CD4-positive, alpha-beta T cell treated with Interleukin-1 beta for 1 hour (primary cell): ENCODE results near the gene CPOX.

Source experiments
- DNase-seq, 2 donors: peaks; one replicate each; pipeline ENCODE4 v3.0.0-alpha.2; 2020 to 2022

Gene CPOX

DNA sequence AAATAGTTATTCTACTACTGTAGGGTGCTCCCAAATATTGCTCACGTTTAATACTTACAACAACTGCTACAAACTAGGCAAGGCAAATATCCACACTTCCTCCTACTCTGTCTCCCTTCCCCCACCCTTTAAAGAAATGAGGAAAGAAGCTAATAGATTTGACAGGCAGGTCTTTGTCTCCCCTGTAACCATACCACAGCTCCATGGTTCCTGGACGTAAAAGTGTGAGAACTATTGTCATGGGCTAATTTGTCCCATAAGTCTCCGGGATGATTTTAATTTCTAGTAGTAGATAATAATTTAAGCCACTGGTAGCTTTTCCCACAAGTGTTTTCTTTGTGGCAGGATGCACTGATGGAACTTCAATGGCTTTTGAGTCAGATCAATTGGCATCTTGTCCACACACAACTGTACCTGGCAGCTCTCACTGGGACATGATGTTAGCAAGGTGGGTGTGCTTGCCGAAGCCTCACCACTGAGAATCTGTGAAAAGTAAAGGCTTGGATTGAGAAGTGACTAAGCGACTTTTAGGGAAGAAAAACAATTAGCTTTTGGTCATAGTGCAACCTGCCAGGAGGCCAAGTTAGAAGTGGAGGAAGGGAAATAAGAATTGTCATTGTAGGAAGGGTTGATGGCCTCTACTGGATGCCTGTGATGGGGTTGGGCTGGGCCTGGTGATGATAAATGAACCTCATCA is 1.4 kb upstream of the CPOX start:
- no peak for DNase-seq

DNA sequence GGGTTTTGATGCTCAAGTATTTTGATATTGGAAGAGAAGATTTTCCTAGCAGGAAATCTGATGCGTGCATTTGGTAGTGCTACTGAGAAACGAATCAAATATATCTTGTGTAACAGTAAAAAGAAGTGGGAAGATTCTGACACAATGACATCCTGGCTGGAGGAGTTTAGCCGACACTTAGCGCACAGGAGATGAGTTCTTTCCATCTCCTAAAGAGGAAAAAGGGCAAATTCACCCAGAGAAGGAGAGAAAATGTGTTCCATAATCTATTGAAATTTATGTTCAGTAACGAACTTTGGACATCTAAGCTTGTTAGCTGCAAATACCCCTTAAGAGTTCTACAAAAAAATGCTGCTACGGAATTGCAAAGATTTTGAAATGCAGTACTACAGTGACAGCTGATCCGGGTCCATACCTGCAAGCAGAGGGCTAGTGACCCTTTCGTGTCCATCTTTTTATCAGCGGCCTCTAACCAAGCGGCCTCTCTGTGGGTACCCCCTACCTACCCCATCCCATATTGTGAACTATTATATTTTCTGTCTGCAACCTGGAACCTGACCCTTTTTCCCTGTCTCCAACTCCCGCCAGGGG is 971 bp downstream of the CPOX start:
- DNase-seq = no peak

DNA sequence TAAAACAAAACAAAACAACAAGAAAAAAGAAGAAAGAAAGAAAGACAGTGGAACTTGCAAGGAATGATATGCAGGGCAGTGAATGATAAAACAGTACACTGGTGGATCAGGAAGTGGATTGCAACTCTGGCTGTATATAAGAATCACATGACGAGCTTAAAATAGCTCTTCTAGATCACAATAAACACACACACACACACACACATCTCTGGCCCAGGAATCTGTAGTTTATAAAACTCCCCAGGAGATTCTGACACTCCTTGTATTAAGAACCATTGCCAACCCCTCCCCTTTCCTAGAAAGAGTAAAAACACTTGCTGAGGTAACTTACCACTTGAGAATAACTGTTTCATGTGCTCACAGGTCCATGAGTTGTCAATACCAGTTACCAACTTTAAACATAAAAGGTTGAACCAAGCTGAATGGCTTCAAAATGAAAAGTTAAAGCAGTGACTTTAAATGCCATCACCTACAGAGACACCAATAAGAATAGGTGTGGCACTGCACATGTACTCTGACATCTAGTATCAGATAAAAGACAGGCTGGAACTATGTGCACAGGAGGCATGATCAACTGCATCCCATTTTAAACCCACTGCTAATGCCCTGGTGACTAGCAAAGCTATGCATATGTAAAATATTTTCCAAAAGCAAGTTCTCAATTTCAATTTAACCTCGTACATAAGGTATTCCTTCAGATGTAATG is 3.9 kb downstream of the CPOX start:
- no peak for DNase-seq

GRCh38 chr3:98588065-98588464 is 5.3 kb downstream of the CPOX start:
- no peak for DNase-seq

DNA sequence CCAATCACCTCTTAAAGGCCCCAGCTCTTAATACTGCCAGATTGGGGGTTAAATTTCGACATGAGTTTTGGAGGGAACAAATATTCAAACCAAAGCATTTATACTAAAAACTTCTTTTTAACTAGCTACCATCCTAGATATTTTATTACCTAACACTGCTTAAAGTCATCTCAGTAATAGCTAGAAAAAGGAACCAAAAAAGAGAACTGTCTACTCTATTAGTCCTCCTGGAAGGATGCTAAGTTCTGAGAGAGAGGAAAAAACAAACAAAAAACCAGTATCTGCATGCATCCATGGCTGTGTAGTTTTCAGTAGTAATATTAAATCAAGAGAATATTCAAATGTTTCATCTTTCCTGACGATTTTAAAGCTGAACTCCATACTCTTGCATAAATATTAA is 5.8 kb downstream of the CPOX start:
- DNase-seq = no peak

DNA sequence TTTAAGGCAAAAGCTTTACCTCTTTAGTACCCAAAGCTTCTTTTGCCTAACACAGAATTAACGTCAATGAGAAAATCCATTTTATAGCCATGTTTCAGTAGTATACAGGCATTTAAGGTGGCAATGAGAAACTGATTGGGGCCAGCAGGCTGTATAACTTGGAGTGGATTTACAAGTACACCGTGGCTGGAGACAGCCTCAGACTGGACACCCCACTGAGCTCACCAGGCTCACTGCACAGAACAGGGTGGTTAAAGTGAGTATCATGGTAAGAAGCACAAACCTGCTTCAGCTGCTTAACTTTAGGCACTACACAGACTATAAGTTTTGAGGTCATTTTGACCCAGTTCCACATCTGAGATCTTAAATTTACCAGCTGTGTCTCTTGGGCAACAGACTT is 8.9 kb downstream of the CPOX start:
- no peak for DNase-seq

GRCh38 chr3:98583766-98584165 is 9.6 kb downstream of the CPOX start:
- DNase-seq = no peak

DNA sequence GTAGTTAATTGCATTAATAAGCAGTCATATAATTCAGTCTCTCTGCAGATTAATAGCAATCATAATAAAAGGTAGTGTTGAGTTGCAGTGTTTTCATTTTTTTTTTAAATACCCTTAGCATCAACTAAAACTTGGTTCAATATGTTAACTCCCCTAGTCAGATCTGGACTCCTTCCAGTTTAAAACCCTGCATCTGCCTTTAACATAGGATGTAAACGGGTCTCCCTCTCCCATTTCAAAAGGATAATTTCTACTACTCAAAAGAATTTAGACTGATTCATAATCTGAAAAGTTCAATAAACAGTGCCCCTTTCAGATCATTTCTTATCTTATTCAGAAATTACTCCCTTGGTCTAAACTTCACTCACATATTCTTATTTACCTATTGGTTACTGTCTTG is 11.4 kb downstream of the CPOX start:
- no peak for DNase-seq

- no peak for DNase-seq
Observed at GRCh38 chr3:98581474-98581873, 11.9 kb downstream of the CPOX start.

GRCh38 chr3:98580401-98581386 is 12.7 kb downstream of the CPOX start:
- DNase-seq = no peak

GRCh38 chr3:98577178-98577895 is 16.1 kb downstream of the CPOX start:
- DNase-seq = no peak

DNA sequence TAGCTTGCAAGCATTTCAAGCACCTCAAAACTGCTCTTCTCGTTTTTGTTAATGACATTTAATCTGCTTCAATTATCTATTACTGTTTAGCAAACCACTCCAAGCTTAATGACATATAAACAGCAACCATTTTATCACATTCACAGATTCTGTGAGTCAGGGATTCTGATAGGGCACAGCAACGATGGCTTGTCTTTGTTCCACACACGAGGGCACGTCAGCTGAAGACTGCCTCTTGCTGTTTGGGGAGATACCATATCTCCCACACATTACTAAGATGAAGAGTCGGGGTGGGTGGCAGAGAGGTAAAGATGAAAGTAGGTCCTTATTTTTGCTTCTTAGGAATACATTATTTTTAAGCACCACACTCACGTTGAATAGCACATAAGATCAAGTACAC is 19.3 kb downstream of the CPOX start:
- no peak for DNase-seq

- peak in 1 of 2 donors; percentile 54 for DNase-seq
Observed at GRCh38 chr3:98573181-98573728, 20.2 kb downstream of the CPOX start.

- DNase-seq = no peak
Observed at GRCh38 chr3:98568402-98568801, 25.0 kb downstream of the CPOX start.

GRCh38 chr3:98567666-98568270 is 25.6 kb downstream of the CPOX start:
- DNase-seq = peak in 1 of 2 donors; percentile 37

GRCh38 chr3:98565843-98566242 is 27.6 kb downstream of the CPOX start:
- DNase-seq = no peak

- DNase-seq = no peak
Observed at GRCh38 chr3:98565237-98565643, 28.2 kb downstream of the CPOX start.

DNA sequence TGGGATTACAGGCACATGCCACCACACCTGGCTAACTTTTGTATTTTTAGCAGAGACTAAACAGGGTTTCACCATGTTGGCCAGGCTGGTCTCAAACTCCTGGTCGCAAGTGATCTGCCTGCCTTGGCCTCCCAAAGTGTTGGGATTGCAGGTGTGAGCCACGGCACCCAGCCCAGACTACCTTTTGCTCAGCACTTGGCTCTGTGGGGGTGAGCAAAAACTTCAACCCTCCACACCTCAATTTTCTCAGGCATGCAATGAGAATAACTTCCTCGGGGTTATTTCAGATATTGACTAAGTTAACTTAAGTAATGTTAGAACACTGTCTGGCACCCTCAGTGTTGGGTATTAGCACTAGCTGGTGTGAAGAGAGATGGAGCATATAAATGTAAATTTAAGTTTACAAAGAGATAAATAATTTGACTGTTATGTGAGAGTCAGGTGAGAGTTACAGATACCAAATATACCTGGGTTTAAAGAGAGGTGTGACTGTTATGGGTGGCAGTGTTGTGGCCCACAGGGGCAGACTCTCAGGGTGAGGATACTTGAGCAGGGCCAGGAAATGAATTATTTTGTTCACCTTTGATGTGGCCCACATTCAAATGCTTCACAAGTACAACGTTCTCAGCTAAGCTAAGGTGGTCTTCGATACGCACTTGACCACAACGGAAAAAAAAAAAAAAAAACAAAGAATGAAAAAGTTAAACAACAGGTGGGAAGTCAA is 29.0 kb downstream of the CPOX start:
- DNase-seq = peak; percentile 52 to 76

GRCh38 chr3:98563661-98564281 is 29.6 kb downstream of the CPOX start:
- DNase-seq = peak; percentile 13 to 75
